Nephron (organoid): Measurements from ENCODE around the gene PIAS2.
"Not testable (repeated sequence)": the region's sequence is repeated elsewhere in the genome, so short reads cannot be mapped to it uniquely, and the experiment has no call there.

Experiments used
- H3K27ac Mint-ChIP-seq, 3 experiments: 2 replicates each; pipeline ENCODE4 v1.8.0; 2020; ENCODE audit warnings: mixed read lengths in 3 of 3, mild to moderate bottlenecking in 2 of 3, moderate library complexity in 1 of 3
- H3K27me3 Mint-ChIP-seq: 2 replicates; pipeline ENCODE4 v1.8.0; 2021; ENCODE audit warnings: low read depth, mild to moderate bottlenecking, moderate library complexity, mixed read lengths
- H3K36me3 Mint-ChIP-seq: 2 replicates; pipeline ENCODE4 v1.8.0; 2020; ENCODE audit warnings: low read depth, mixed read lengths
- H3K4me1 Mint-ChIP-seq: 2 replicates; pipeline ENCODE4 v1.8.0; 2020; ENCODE audit warnings: mixed read lengths
- H3K4me3 Mint-ChIP-seq, 3 experiments: 2 replicates each; pipeline ENCODE4 v1.8.0; 2020; ENCODE audit warnings: mild to moderate bottlenecking in 3 of 3, mixed read lengths in 3 of 3, moderate library complexity in 2 of 3
- H3K9me3 Mint-ChIP-seq: 2 replicates; pipeline ENCODE4 v1.8.0; 2020; ENCODE audit warnings: mixed read lengths
- TF ChIP-seq, protein P1 (sequence below), 3 experiments: fragments of 200-600 bp; sonication (generic); IDR thresholded peaks; one replicate each; pipeline ENCODE4 v1.5.0; 2021; ENCODE audit warnings: antibody characterized with exemption in 3 of 3; ENCODE audit not compliant: unreplicated experiment in 3 of 3

The PIAS2 gene

DNA sequence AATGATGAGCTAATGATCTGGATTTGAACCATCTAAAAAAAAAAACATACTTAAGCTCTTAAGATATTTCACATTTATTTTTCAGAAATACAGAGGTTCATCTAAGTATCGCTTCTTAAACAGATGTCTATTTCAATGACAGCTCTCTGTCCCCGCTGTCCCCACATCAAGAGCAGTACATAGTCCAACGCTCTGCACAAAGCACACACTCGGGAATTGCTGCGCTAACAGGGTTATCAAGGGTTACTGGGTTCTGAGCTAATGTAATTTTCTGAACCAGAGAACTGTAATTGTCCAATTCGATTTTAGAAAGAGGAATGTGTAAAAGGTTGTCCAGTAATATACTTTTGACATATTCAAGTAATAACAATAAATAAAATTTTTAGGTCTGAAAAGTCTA is 101.6 kb downstream of the PIAS2 start:
- Mint-ChIP-seq H3K4me1 (no peaks in the 10 kb centered on the region), H3K9me3 (no peaks in the 10 kb centered on the region), H3K36me3 (peaks cover 6% of the 10 kb centered on the region), H3K27me3 (no peaks in the 10 kb centered on the region), H3K4me3 (no peak overlapping the region), H3K27ac (no peak overlapping the region)
- TF ChIP-seq, protein P1, sequence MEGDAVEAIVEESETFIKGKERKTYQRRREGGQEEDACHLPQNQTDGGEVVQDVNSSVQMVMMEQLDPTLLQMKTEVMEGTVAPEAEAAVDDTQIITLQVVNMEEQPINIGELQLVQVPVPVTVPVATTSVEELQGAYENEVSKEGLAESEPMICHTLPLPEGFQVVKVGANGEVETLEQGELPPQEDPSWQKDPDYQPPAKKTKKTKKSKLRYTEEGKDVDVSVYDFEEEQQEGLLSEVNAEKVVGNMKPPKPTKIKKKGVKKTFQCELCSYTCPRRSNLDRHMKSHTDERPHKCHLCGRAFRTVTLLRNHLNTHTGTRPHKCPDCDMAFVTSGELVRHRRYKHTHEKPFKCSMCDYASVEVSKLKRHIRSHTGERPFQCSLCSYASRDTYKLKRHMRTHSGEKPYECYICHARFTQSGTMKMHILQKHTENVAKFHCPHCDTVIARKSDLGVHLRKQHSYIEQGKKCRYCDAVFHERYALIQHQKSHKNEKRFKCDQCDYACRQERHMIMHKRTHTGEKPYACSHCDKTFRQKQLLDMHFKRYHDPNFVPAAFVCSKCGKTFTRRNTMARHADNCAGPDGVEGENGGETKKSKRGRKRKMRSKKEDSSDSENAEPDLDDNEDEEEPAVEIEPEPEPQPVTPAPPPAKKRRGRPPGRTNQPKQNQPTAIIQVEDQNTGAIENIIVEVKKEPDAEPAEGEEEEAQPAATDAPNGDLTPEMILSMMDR (IDR thresholded peaks at IDR 0.05; ENCODE audit: unreplicated experiment in 3 of 3) = no peak

DNA sequence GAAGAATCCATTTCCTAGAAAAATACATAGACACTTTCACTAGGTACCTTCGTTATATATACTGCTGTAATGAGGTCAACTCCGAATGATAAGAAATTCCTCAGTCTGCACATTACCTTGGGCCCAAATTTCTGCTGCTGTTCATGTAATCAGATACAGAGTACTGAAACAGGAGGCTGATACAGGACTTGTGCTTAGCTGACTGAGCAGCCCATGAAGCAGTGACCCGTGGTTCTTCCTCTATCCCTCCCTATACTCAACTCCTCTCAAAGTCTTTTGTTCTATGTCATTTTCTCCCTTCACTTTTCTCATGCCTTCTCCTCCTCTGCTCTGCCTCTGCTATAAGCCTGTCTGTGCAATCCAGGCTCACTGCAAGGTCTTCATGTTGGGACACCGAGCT is 102.9 kb downstream of the PIAS2 start:
- no peaks in the 10 kb centered on the region for H3K9me3 Mint-ChIP-seq
- no peak overlapping the region for H3K4me3 Mint-ChIP-seq
- TF ChIP-seq, protein P1 (IDR thresholded peaks at IDR 0.05; ENCODE audit: unreplicated experiment in 3 of 3) = no peak
- no peaks in the 10 kb centered on the region for H3K4me1 Mint-ChIP-seq
- peaks cover 5% of the 10 kb centered on the region for H3K36me3 Mint-ChIP-seq
- no peaks in the 10 kb centered on the region for H3K27me3 Mint-ChIP-seq
- H3K27ac Mint-ChIP-seq = no peak overlapping the region

DNA sequence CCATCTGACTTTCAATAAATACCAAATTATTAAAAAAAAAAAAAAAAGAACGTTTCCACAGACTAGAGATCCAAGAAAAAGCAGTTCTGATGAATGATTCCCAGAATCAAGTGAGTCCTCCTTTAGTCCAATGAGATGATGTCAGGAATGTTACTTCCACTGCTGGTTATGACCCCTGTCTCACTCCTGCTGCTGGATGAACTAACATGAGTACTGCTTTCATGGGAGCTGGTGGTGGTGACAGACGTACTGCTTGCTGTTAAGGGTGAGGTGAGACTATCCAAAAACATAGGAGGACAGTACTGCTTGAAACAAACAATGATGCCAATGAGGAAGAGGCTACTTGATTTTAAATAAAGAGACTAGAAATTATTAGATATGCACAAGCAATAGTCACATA is 105.0 kb downstream of the PIAS2 start:
- Mint-ChIP-seq H3K36me3 (peaks cover 5% of the 10 kb centered on the region), H3K27me3 (no peaks in the 10 kb centered on the region), H3K27ac (no peak overlapping the region), H3K9me3 (no peaks in the 10 kb centered on the region), H3K4me3 (no peak overlapping the region), H3K4me1 (no peaks in the 10 kb centered on the region)
- TF ChIP-seq, protein P1 (IDR thresholded peaks at IDR 0.05; ENCODE audit: unreplicated experiment in 3 of 3) = no peak

DNA sequence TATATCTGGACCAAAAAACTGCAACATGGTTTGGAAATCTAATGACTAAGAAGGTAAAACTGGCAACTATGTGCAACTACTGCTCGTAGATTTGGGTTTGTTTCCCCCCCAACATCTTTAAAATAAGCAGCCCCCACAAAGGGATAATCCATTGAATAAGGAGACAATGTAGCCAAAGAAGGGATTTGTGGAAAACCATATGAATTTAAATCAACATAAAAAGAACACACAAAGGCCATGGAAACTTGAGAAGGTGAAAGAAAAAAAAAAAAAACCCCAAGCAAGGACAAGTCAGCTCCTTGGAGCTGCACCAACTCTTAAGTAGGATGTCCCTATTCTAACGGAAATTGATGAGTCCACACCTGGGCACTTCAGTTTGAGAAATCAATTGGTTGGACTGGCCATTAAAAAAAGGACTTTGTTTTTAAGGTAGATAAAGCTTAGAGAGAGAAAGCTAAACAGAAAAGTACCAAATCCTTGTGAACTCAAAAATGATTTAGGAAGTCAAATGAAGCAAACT is 106.8 kb downstream of the PIAS2 start:
- Mint-ChIP-seq H3K9me3 (no peaks in the 10 kb centered on the region), H3K27me3 (no peaks in the 10 kb centered on the region), H3K27ac (no peak overlapping the region), H3K4me1 (no peaks in the 10 kb centered on the region), H3K4me3 (no peak overlapping the region), H3K36me3 (peaks cover 5% of the 10 kb centered on the region)
- TF ChIP-seq, protein P1 (IDR thresholded peaks at IDR 0.05; ENCODE audit: unreplicated experiment in 3 of 3) = no peak

DNA sequence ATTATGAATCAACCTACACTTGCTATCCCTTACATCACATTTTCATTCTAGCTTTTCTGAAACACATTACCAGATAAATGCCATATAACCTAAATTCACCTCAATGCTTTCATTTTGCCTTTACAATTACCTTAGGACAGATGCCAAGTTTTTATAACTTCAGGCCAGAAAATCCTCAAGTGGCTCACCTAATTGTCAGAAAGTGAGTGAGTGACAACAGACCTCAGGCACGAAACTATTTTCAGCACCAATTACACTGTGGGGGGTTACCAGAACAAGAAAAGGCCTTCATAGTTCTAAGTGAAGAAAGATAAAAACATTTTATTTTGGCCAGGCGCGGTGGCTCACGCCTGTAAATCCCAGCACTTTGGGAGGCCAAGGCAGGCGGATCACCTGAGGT is 108.2 kb downstream of the PIAS2 start:
- Mint-ChIP-seq H3K36me3 (peaks cover 5% of the 10 kb centered on the region), H3K9me3 (no peaks in the 10 kb centered on the region), H3K27me3 (no peaks in the 10 kb centered on the region), H3K4me3 (no peak overlapping the region), H3K4me1 (no peaks in the 10 kb centered on the region), H3K27ac (no peak overlapping the region)
- TF ChIP-seq, protein P1 (IDR thresholded peaks at IDR 0.05; ENCODE audit: unreplicated experiment in 3 of 3) = no peak

DNA sequence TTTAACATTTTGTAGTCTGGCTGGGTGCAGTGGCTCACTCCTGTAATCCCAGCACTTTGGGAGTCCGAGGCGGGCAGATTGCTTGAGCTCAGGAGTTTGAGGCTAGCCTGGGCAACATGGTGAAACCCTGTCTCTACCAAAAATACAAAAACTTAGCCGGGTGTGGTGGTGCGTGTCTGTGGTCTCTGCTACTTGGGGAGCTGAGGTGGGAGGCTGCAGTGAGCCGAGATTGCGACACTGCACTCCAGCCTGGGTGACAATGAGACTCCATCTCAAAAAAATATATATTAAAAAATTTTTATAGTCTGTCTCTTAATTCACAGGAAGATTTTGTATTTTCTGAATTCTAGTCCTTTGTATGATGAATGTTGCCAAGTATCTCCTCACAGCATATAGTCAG is 121.4 kb downstream of the PIAS2 start:
- not testable (repeated sequence) for H3K4me1 Mint-ChIP-seq, H3K27ac Mint-ChIP-seq, H3K36me3 Mint-ChIP-seq

More for the DNA sequence above, 121.4 kb downstream of the PIAS2 start:
- H3K27me3 Mint-ChIP-seq, H3K4me3 Mint-ChIP-seq, H3K9me3 Mint-ChIP-seq: not testable (repeated sequence)
